Measurements from ENCODE around the gene NAALADL2. TPM values are rescaled to one million over a fixed set of nuclear protein-coding genes. Genes with fewer than 3 reads are reported as not detected.

The NAALADL2 gene
- total and polyA plus RNA-seq, 2 donors (not counting 3 experiments of a cell fraction or from before 2014, with no cell fraction given): 1.1 to 4.0 TPM

DNA sequence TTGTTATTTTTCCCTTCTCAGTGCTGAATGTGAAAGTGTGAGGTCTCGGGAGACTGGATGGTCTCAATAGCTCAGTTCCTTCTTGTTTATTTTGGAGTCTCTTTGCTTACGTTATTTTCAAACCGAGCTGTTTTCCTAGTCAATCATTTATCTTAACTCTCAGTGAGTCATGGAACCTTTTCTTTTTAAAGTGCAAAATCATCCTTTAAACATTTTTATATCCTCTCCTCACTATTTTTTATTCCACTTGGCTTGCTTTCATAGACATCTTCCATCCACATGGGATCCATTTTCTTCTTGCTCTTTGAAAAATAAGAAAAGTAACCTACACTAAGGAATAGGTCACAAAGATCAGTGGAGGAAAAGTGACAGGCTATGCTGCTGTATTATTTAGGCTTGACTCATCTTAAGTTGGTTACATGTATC is 497.8 kb downstream of the NAALADL2 start:
- no TSS peak for BruUV-seq (replicated peaks)
- Histone ChIP-seq H3K4me1 (ENCODE audit: control insufficient read depth, extremely low read depth, insufficient read depth, low read length) (peaks cover under 1% of the 10 kb centered on the region), H3K9me1 (replicated peaks; ENCODE audit: control insufficient read depth, extremely low read depth, insufficient read depth, low read length) (no peaks in the 10 kb centered on the region), H4K20me1 (replicated peaks; ENCODE audit: control insufficient read depth, extremely low read depth, insufficient read depth, low read length) (no peaks in the 10 kb centered on the region), H3K4me3 (replicated peaks in 1 of 3; ENCODE audit: insufficient read depth in 1 of 3, low read depth in 1 of 3, low read length in 3 of 3) (no peak overlapping the region), H3K9ac (replicated peaks; ENCODE audit: extremely low read depth, insufficient read depth, low read length) (no peak overlapping the region), H3K36me3 (ENCODE audit: control insufficient read depth in 2 of 2, extremely low read depth in 1 of 2, insufficient read depth in 2 of 2, low read length in 2 of 2) (no peaks in the 10 kb centered on the region), H3K4me2 (ENCODE audit: insufficient read depth, low read length) (no peak overlapping the region), H3K79me2 (ENCODE audit: control insufficient read depth, insufficient read depth, low read length) (no peaks in the 10 kb centered on the region), H3K27me3 (ENCODE audit: control insufficient read depth in 2 of 2, insufficient read depth in 2 of 2, low read length in 2 of 2) (no peaks in the 10 kb centered on the region), H3K9me3 (replicated peaks; ENCODE audit: control insufficient read depth, insufficient read depth, low read length) (no peaks in the 10 kb centered on the region), H2AFZ (ENCODE audit: low read depth, low read length) (no peak overlapping the region), H3K27ac (ENCODE audit: insufficient read depth, low read depth, low read length) (no peak overlapping the region)
- no peak for FAIRE-seq
- dilution Hi-C loops (cut with MboI; ENCODE audit: extremely low pct_ligation_motif_present, low sequenced_read_pairs) (no loop called here), intact Hi-C loops (cut with micrococcal nuclease) (no loop called here)
- ChIA-PET CTCF (interaction anchor here (1.4 kb wide), 1 partner anchor 10 kb away, joined by 3 read pairs; no protein-coding TSS in a partner anchor), POLR2A (no interaction called here)
- peak; percentile 18 for DNase-seq (ENCODE audit: low read depth, low spot score)
- TF ChIP-seq CTCF (IDR thresholded peaks at IDR 0.05; ENCODE audit: extremely low read depth in 1 of 2, insufficient read depth in 1 of 2, low read depth in 1 of 2, low read length in 2 of 2): no peak
- no peak for TF ChIP-seq GATA2 (IDR thresholded peaks at IDR 0.05; ENCODE audit: insufficient read depth, insufficient read length, low read depth, low read length)
- no peak for TF ChIP-seq POLR2AphosphoS5 (IDR thresholded peaks at IDR 0.05; ENCODE audit: insufficient read depth, low read depth, low read length)
- TF ChIP-seq FOS (IDR thresholded peaks at IDR 0.05; ENCODE audit: borderline replicate concordance, insufficient read depth, low read length): no peak
- TF ChIP-seq EZH2 (IDR thresholded peaks at IDR 0.05; ENCODE audit: borderline replicate concordance, low read depth, low read length, severe bottlenecking): no peak
- TF ChIP-seq JUN (IDR thresholded peaks at IDR 0.05; ENCODE audit: borderline replicate concordance, insufficient read depth, insufficient read length, low read depth): no peak
- TF ChIP-seq MYC (IDR thresholded peaks at IDR 0.05; ENCODE audit: low read depth, low read length): no peak
- TF ChIP-seq POLR2A (IDR thresholded peaks at IDR 0.05; ENCODE audit: low read depth, low read length): no peak
- TF ChIP-seq, protein P1, sequence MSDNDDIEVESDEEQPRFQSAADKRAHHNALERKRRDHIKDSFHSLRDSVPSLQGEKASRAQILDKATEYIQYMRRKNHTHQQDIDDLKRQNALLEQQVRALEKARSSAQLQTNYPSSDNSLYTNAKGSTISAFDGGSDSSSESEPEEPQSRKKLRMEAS (IDR thresholded peaks at IDR 0.05; ENCODE audit: insufficient read depth, insufficient read length): no peak

Measured in endothelial cell of umbilical vein (primary cell).